Tibial nerve (tissue), 3 donors: ENCODE measurements around the gene ST8SIA2.

Source experiments
- POLR2A ChIP-seq, 2 donors: fragments of 450-650 bp; IDR thresholded peaks; one replicate each; pipeline ENCODE4 v1.6.1; 2017; ENCODE audit warnings: antibody characterized with exemption in 2 of 2, mild to moderate bottlenecking in 2 of 2, moderate library complexity in 2 of 2
- TF ChIP-seq, protein P1 (sequence below), 5 experiments: fragments of 200-600 bp in 3 of 5; fragments of 450-650 bp in 2 of 5; sonication (generic) in 3 of 5; IDR thresholded peaks; one replicate each; pipeline ENCODE4 v1.5.1; 2016 to 2019; ENCODE audit warnings: antibody characterized with exemption in 5 of 5, mild to moderate bottlenecking in 3 of 5, moderate library complexity in 2 of 5

- TF ChIP-seq, protein P1, sequence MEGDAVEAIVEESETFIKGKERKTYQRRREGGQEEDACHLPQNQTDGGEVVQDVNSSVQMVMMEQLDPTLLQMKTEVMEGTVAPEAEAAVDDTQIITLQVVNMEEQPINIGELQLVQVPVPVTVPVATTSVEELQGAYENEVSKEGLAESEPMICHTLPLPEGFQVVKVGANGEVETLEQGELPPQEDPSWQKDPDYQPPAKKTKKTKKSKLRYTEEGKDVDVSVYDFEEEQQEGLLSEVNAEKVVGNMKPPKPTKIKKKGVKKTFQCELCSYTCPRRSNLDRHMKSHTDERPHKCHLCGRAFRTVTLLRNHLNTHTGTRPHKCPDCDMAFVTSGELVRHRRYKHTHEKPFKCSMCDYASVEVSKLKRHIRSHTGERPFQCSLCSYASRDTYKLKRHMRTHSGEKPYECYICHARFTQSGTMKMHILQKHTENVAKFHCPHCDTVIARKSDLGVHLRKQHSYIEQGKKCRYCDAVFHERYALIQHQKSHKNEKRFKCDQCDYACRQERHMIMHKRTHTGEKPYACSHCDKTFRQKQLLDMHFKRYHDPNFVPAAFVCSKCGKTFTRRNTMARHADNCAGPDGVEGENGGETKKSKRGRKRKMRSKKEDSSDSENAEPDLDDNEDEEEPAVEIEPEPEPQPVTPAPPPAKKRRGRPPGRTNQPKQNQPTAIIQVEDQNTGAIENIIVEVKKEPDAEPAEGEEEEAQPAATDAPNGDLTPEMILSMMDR (IDR thresholded peaks at IDR 0.05), result no peak
- no peak for TF ChIP-seq POLR2A (IDR thresholded peaks at IDR 0.05)
These were observed 109.5 kb downstream of the ST8SIA2 start for GRCh38 chr15:92502930-92503857.
